ENCODE measurements around the gene XKRX. TPM values are rescaled to one million over a fixed set of nuclear protein-coding genes. Genes with fewer than 3 reads are reported as not detected.

Gene XKRX
- total and polyA plus RNA-seq, 4 donors: under 0.01 TPM; not detected in 3

DNA sequence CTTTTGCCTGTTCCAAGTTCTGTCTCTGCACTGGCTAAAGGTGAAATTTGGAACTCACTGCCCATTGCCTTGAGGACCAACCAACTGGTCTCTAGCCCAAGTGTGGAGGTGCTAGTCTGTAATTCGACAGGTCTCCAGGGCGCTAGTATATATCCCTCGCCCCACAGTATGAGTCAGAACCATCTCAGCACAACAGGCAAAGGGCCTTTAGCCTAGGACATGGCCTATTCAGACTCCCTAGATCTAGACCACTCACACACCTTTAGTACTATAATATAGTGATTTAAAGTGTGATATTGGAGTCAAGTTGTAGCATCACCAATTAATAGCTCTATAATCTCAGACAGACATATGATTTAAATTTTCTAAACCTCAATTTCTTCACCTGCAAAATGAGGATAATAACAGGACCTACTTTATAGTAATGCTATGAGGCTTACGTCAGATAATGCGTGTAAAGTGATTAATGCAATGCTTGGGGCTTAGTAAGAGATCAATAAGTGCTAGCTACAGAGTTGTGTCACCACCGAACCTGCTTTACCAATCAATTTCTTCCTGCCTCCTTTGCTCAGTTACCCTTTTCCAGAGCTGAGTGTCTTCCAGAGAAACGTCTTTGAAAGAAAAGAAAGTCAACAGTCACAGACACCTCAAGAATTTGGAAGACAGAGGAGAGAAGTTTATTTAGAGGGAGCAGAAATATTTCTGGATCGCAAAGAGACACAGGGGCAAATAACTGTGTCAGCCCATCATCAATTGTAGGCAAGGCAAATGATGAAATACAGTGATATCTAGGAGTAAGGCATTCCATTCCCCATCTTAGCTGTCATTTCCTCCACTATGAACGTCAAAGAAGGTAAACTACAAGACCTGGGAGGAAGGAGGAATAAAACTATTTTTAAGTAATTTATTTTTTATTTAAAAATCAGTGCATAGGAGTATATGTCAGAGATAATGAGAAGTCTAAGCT lies 56.8 kb downstream of the XKRX start:
- Histone ChIP-seq H3K9ac (ENCODE audit: low read depth in 1 of 2, low read length in 2 of 2) (no peak overlapping the region), H3K4me3 (ENCODE audit: low read depth in 1 of 3, low read length in 3 of 3) (no peak overlapping the region), H3K27me3 (ENCODE audit: control insufficient read depth in 4 of 4, insufficient read depth in 4 of 4, low read length in 3 of 4) (no peaks in the 10 kb centered on the region)

More for the DNA sequence above, 56.8 kb downstream of the XKRX start:
- 56% methylated on average over 9 of the region's 9 CpGs for WGBS
- no peak overlapping the region for H3K27ac ChIP-seq (ENCODE audit: low read depth in 1 of 2, low read length in 2 of 2)
- no peak for DNase-seq (ENCODE audit: low spot score)
- H3K9me3 ChIP-seq (ENCODE audit: control insufficient read depth in 4 of 4, low read length in 3 of 4): no peaks in the 10 kb centered on the region
- H3K4me1 ChIP-seq (ENCODE audit: control insufficient read depth in 4 of 4, insufficient read depth in 4 of 4, low read length in 3 of 4): no peaks in the 10 kb centered on the region
- TF ChIP-seq NR2F2 (IDR thresholded peaks at IDR 0.05) (no peak), JUND (IDR thresholded peaks at IDR 0.05) (no peak), TAF1 (conservative IDR thresholded peaks at IDR 0.05) (no peak), SP1 (IDR thresholded peaks at IDR 0.05) (no peak), RAD21 (IDR thresholded peaks at IDR 0.05) (no peak), FOXA2 (IDR thresholded peaks at IDR 0.05) (no peak), YY1 (IDR thresholded peaks at IDR 0.05) (no peak), HNF4G (IDR thresholded peaks at IDR 0.05) (no peak), EGR1 (IDR thresholded peaks at IDR 0.05; ENCODE audit: low read depth in 2 of 2) (no peak), GABPA (IDR thresholded peaks at IDR 0.05 in 1 of 2, conservative IDR thresholded peaks at IDR 0.05 in 1 of 2) (no peak)
- TF ChIP-seq, protein P1, sequence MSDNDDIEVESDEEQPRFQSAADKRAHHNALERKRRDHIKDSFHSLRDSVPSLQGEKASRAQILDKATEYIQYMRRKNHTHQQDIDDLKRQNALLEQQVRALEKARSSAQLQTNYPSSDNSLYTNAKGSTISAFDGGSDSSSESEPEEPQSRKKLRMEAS (IDR thresholded peaks at IDR 0.05): no peak
- TF ChIP-seq, protein P2, sequence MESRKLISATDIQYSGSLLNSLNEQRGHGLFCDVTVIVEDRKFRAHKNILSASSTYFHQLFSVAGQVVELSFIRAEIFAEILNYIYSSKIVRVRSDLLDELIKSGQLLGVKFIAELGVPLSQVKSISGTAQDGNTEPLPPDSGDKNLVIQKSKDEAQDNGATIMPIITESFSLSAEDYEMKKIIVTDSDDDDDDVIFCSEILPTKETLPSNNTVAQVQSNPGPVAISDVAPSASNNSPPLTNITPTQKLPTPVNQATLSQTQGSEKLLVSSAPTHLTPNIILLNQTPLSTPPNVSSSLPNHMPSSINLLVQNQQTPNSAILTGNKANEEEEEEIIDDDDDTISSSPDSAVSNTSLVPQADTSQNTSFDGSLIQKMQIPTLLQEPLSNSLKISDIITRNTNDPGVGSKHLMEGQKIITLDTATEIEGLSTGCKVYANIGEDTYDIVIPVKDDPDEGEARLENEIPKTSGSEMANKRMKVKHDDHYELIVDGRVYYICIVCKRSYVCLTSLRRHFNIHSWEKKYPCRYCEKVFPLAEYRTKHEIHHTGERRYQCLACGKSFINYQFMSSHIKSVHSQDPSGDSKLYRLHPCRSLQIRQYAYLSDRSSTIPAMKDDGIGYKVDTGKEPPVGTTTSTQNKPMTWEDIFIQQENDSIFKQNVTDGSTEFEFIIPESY (IDR thresholded peaks at IDR 0.05): no peak
- TF ChIP-seq, protein P3, sequence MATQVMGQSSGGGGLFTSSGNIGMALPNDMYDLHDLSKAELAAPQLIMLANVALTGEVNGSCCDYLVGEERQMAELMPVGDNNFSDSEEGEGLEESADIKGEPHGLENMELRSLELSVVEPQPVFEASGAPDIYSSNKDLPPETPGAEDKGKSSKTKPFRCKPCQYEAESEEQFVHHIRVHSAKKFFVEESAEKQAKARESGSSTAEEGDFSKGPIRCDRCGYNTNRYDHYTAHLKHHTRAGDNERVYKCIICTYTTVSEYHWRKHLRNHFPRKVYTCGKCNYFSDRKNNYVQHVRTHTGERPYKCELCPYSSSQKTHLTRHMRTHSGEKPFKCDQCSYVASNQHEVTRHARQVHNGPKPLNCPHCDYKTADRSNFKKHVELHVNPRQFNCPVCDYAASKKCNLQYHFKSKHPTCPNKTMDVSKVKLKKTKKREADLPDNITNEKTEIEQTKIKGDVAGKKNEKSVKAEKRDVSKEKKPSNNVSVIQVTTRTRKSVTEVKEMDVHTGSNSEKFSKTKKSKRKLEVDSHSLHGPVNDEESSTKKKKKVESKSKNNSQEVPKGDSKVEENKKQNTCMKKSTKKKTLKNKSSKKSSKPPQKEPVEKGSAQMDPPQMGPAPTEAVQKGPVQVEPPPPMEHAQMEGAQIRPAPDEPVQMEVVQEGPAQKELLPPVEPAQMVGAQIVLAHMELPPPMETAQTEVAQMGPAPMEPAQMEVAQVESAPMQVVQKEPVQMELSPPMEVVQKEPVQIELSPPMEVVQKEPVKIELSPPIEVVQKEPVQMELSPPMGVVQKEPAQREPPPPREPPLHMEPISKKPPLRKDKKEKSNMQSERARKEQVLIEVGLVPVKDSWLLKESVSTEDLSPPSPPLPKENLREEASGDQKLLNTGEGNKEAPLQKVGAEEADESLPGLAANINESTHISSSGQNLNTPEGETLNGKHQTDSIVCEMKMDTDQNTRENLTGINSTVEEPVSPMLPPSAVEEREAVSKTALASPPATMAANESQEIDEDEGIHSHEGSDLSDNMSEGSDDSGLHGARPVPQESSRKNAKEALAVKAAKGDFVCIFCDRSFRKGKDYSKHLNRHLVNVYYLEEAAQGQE (IDR thresholded peaks at IDR 0.05): no peak
- TF ChIP-seq, protein P4, sequence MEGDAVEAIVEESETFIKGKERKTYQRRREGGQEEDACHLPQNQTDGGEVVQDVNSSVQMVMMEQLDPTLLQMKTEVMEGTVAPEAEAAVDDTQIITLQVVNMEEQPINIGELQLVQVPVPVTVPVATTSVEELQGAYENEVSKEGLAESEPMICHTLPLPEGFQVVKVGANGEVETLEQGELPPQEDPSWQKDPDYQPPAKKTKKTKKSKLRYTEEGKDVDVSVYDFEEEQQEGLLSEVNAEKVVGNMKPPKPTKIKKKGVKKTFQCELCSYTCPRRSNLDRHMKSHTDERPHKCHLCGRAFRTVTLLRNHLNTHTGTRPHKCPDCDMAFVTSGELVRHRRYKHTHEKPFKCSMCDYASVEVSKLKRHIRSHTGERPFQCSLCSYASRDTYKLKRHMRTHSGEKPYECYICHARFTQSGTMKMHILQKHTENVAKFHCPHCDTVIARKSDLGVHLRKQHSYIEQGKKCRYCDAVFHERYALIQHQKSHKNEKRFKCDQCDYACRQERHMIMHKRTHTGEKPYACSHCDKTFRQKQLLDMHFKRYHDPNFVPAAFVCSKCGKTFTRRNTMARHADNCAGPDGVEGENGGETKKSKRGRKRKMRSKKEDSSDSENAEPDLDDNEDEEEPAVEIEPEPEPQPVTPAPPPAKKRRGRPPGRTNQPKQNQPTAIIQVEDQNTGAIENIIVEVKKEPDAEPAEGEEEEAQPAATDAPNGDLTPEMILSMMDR (IDR thresholded peaks at IDR 0.05; ENCODE audit: low read depth, low read length, missing input control): no peak
- H3K36me3 ChIP-seq (ENCODE audit: control insufficient read depth in 4 of 4, insufficient read depth in 3 of 4, low read depth in 1 of 4, low read length in 3 of 4): no peaks in the 10 kb centered on the region

Data from liver (tissue), 9 donors.